Measurements from ENCODE around the gene DDX56.

The DDX56 gene

DNA sequence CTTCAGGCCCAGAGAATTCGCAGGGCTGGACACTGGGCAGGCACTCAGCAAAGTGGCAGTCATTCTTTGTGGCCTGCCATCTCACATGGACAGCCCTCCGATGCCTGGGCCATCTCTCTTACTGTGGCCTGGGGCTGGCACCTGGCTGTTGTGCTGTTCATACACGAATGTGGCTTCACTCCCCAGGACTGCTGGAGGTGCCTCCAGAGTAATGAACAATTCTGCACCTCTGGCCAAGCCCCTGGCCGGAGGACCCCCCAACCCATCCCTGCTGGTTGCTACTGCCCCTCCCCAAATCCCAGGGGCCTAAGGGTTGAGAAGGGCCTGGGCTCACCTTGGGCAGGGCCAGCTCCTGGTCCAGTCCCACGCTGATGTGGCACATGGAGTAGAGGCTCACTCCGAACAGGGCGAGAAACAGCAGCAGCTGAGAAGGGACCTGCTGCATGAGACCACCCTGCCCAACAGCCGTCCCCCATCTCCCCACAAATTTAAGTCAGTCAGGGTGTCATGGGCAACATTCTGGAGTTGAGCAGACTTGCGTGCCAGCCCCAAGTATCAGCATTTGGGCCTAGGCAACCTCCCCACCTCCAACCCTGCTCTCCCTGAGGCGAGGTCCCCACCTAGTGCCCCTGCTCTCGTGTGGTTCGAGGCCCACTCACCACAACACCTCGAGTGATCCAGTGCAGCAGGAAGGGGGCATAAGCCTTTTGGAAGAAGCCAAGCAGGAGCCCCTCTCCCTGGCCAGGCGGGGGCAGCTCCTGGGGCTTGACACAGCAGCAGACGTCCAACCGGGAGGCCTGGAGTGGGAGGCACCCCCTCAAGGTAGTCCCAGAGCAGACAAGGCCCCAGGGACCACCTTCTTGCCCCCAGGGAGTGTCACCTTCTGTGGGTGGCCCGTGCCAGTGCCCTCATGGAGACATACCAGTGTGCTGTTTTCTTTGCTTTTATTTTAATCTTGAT, 42.0 kb downstream of the DDX56 start:
- no peaks in the 10 kb centered on the region for H3K4me1 ChIP-seq (ENCODE audit: insufficient read depth, low read length, poor library complexity, severe bottlenecking)
- no peaks in the 10 kb centered on the region for H3K27me3 ChIP-seq (ENCODE audit: insufficient read depth, low read length, poor library complexity, severe bottlenecking)
- no peaks in the 10 kb centered on the region for H3K9me2 ChIP-seq (replicated peaks; ENCODE audit: low read depth, low read length)
- H3K36me3 ChIP-seq (ENCODE audit: insufficient read depth, low read length), result no peaks in the 10 kb centered on the region
- no peaks in the 10 kb centered on the region for H3F3A ChIP-seq (ENCODE audit: low read depth)
- no peaks in the 10 kb centered on the region for H3K9me3 ChIP-seq (ENCODE audit: insufficient read depth, low read depth, low read length)
- H3K4me2 ChIP-seq (ENCODE audit: low read depth, low read length, poor library complexity, severe bottlenecking), result no peak overlapping the region
- H4K20me1 ChIP-seq (ENCODE audit: insufficient read depth, low read length, poor library complexity, severe bottlenecking), result no peaks in the 10 kb centered on the region
- H3K79me2 ChIP-seq (ENCODE audit: insufficient read depth, low read length), result no peaks in the 10 kb centered on the region
- H2AFZ ChIP-seq (ENCODE audit: low read length), result no peak overlapping the region
- no peak for TF ChIP-seq EZH2phosphoT487 (IDR thresholded peaks at IDR 0.05; ENCODE audit: borderline replicate concordance)
- H3K4me3 ChIP-seq (ENCODE audit: low read length, poor library complexity, severe bottlenecking), result no peak overlapping the region
- H3K9ac ChIP-seq (ENCODE audit: low read depth, low read length, poor library complexity, severe bottlenecking), result no peak overlapping the region

DNA sequence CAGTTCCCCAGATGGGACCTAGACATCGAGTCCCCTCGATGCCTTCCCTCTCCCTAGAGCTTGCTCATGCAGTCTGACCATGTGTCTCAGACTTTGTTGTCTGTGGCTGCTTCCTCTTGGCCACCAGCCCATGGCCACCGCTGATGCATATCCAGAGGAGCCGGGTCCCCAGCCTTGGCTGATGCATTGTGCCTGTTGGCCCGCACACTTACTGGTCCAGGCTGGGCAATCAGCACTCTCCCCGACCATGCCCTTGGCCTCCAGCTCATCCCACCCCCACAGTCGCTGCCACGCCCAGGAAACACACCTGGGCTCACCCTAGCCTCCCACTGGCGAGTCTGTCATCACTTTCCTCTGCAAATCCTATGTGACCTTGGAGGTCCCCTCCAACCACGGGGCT, 42.7 kb downstream of the DDX56 start:
- Histone ChIP-seq H3F3A (ENCODE audit: low read depth) (no peaks in the 10 kb centered on the region), H3K36me3 (ENCODE audit: insufficient read depth, low read length) (no peaks in the 10 kb centered on the region), H3K4me2 (ENCODE audit: low read depth, low read length, poor library complexity, severe bottlenecking) (no peak overlapping the region), H3K4me3 (ENCODE audit: low read length, poor library complexity, severe bottlenecking) (no peak overlapping the region), H2AFZ (ENCODE audit: low read length) (no peak overlapping the region), H4K20me1 (ENCODE audit: insufficient read depth, low read length, poor library complexity, severe bottlenecking) (no peaks in the 10 kb centered on the region), H3K9me3 (ENCODE audit: insufficient read depth, low read depth, low read length) (no peaks in the 10 kb centered on the region), H3K9ac (ENCODE audit: low read depth, low read length, poor library complexity, severe bottlenecking) (no peak overlapping the region), H3K9me2 (replicated peaks; ENCODE audit: low read depth, low read length) (no peaks in the 10 kb centered on the region), H3K4me1 (ENCODE audit: insufficient read depth, low read length, poor library complexity, severe bottlenecking) (no peaks in the 10 kb centered on the region), H3K79me2 (ENCODE audit: insufficient read depth, low read length) (no peaks in the 10 kb centered on the region), H3K27me3 (ENCODE audit: insufficient read depth, low read length, poor library complexity, severe bottlenecking) (no peaks in the 10 kb centered on the region)
- TF ChIP-seq, protein P1, sequence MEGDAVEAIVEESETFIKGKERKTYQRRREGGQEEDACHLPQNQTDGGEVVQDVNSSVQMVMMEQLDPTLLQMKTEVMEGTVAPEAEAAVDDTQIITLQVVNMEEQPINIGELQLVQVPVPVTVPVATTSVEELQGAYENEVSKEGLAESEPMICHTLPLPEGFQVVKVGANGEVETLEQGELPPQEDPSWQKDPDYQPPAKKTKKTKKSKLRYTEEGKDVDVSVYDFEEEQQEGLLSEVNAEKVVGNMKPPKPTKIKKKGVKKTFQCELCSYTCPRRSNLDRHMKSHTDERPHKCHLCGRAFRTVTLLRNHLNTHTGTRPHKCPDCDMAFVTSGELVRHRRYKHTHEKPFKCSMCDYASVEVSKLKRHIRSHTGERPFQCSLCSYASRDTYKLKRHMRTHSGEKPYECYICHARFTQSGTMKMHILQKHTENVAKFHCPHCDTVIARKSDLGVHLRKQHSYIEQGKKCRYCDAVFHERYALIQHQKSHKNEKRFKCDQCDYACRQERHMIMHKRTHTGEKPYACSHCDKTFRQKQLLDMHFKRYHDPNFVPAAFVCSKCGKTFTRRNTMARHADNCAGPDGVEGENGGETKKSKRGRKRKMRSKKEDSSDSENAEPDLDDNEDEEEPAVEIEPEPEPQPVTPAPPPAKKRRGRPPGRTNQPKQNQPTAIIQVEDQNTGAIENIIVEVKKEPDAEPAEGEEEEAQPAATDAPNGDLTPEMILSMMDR (conservative IDR thresholded peaks at IDR 0.05; ENCODE audit: low read length), result no peak
- no peak for TF ChIP-seq EZH2phosphoT487 (IDR thresholded peaks at IDR 0.05; ENCODE audit: borderline replicate concordance)

DNA sequence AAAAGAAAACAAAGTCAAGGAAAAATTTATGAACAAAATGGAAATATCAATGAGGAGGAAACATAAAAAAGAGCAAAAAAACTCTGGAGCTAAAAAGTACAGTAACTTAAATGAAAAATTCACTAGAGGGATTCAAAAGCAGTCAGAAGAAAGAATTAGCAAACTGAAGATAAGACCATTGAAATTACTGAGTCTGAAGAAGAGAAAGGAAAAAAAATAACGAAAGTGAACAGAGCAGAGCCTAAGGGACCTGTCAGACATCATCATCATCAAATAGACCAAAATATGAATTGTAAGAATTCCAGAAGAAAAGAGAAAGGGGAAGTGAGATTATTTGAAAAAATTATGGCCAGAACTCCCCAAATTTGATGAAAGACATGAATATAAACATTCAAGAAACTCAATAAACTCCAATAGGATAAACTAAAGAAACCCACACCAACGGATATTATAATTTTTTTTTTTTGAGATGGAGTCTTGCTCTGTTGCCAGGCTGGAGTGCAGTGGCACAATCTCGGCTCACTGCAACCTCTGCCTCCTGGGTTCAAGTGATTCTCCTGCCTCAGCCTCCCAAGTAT, 48.8 kb downstream of the DDX56 start:
- H3K9ac ChIP-seq (ENCODE audit: low read depth, low read length, poor library complexity, severe bottlenecking), result no peak overlapping the region
- TF ChIP-seq, protein P1 (conservative IDR thresholded peaks at IDR 0.05; ENCODE audit: low read length), result no peak
- TF ChIP-seq EZH2phosphoT487 (IDR thresholded peaks at IDR 0.05; ENCODE audit: borderline replicate concordance), result no peak

More for the DNA sequence above, 48.8 kb downstream of the DDX56 start:
- Histone ChIP-seq H4K20me1 (ENCODE audit: insufficient read depth, low read length, poor library complexity, severe bottlenecking) (no peaks in the 10 kb centered on the region), H2AFZ (ENCODE audit: low read length) (no peak overlapping the region), H3K4me1 (ENCODE audit: insufficient read depth, low read length, poor library complexity, severe bottlenecking) (no peaks in the 10 kb centered on the region), H3F3A (ENCODE audit: low read depth) (no peaks in the 10 kb centered on the region), H3K9me3 (ENCODE audit: insufficient read depth, low read depth, low read length) (no peaks in the 10 kb centered on the region), H3K4me3 (ENCODE audit: low read length, poor library complexity, severe bottlenecking) (no peak overlapping the region), H3K79me2 (ENCODE audit: insufficient read depth, low read length) (no peaks in the 10 kb centered on the region), H3K36me3 (ENCODE audit: insufficient read depth, low read length) (no peaks in the 10 kb centered on the region), H3K4me2 (ENCODE audit: low read depth, low read length, poor library complexity, severe bottlenecking) (no peak overlapping the region), H3K27me3 (ENCODE audit: insufficient read depth, low read length, poor library complexity, severe bottlenecking) (no peaks in the 10 kb centered on the region), H3K9me2 (replicated peaks; ENCODE audit: low read depth, low read length) (no peaks in the 10 kb centered on the region)
